K562 (cell line): ENCODE data around the gene ANKRD34A. TPM values are rescaled to one million over a fixed set of nuclear protein-coding genes. Genes with fewer than 3 reads are reported as not detected.
A peak's percentile ranks its signal among the peaks of the same experiment; 100 is the strongest.

Experiments
- BRF1 ChIP-seq: IDR thresholded peaks from 3 replicates; pipeline ENCODE4 v1.6.1; 2011; ENCODE audit warnings: borderline replicate concordance, mild to moderate bottlenecking; ENCODE audit not compliant: insufficient read length; ENCODE audit errors: extremely low read depth
- CEBPZ ChIP-seq: fragments of 150-350 bp; IDR thresholded peaks from 2 replicates; pipeline ENCODE4 v1.6.1; 2014; ENCODE audit warnings: low read depth, mild to moderate bottlenecking, low read length, borderline replicate concordance
- CTBP1 ChIP-seq: fragments of 450-650 bp; IDR thresholded peaks from 2 replicates; pipeline ENCODE4 v1.6.1; 2016; ENCODE audit warnings: borderline replicate concordance
- EP400 ChIP-seq: fragments of 450-650 bp; IDR thresholded peaks from 2 replicates; pipeline ENCODE4 v1.6.1; 2017; ENCODE audit warnings: antibody characterized with exemption, mild to moderate bottlenecking, moderate library complexity
- ETS2 ChIP-seq: IDR thresholded peaks from 2 replicates; pipeline ENCODE4 v1.6.1; 2016; ENCODE audit warnings: borderline replicate concordance, missing genetic modification characterization, mild to moderate bottlenecking, moderate library complexity, missing compliant biosample characterization; ENCODE audit not compliant: poor library complexity, severe bottlenecking
- FOXJ2 ChIP-seq: fragments of 200-800 bp; sonication (Bioruptor generic); IDR thresholded peaks from 2 replicates; pipeline ENCODE4 v1.6.1; 2016; ENCODE audit warnings: missing genetic modification characterization, missing compliant biosample characterization
- GATAD2A ChIP-seq: fragments of 450-650 bp; IDR thresholded peaks from 2 replicates; pipeline ENCODE4 v1.6.1; 2017
- MAFG ChIP-seq: fragments of 450-650 bp; conservative IDR thresholded peaks from 2 replicates; pipeline ENCODE4 v1.6.1; 2016; ENCODE audit warnings: missing genetic modification characterization, missing compliant biosample characterization
- PCBP2 ChIP-seq: fragments of 200-400 bp; formaldehyde crosslinking; IDR thresholded peaks from 2 replicates; pipeline ENCODE4 v1.6.1; 2018; ENCODE audit warnings: low read length, low read depth, mild to moderate bottlenecking, moderate library complexity; ENCODE audit not compliant: poor library complexity, severe bottlenecking
- PPARD ChIP-seq: fragments of 250-450 bp; sonication (Bioruptor Pico); IDR thresholded peaks from 2 replicates; pipeline ENCODE4 v1.8.0; 2022; ENCODE audit warnings: inconsistent platforms, mild to moderate bottlenecking, moderate library complexity
- RBBP5 ChIP-seq: fragments of 200-600 bp; sonication (generic); IDR thresholded peaks from 2 replicates; pipeline ENCODE4 v1.6.1; 2012; ENCODE audit warnings: borderline replicate concordance, mild to moderate bottlenecking, low read length, control low read depth, inconsistent platforms; ENCODE audit not compliant: insufficient read depth, poor library complexity, severe bottlenecking
- RUNX1 ChIP-seq: sonication (generic); IDR thresholded peaks from 2 replicates; pipeline ENCODE4 v1.6.1; 2016; ENCODE audit warnings: antibody characterized with exemption, low read depth
- SETDB1 ChIP-seq: IDR thresholded peaks from one replicate; pipeline ENCODE4 v1.6.1; 2012; ENCODE audit warnings: low read length, control low read depth, inconsistent platforms
- TARDBP ChIP-seq: fragments of 450-650 bp; IDR thresholded peaks from 2 replicates; pipeline ENCODE4 v1.6.1; 2016
- TCF15 ChIP-seq: fragments of 250-450 bp; sonication (Bioruptor Pico); IDR thresholded peaks from 2 replicates; pipeline ENCODE4 v1.8.0; 2022; ENCODE audit warnings: moderate library complexity, mild to moderate bottlenecking, inconsistent platforms
- ZBTB49 ChIP-seq: sonication (generic); formaldehyde crosslinking; IDR thresholded peaks from 2 replicates; pipeline ENCODE4 v1.8.0; 2022; ENCODE audit warnings: missing genetic modification reagents, mild to moderate bottlenecking, borderline replicate concordance
- ZNF324 ChIP-seq: fragments of 250-450 bp; sonication (Bioruptor Pico); IDR thresholded peaks from 2 replicates; pipeline ENCODE4 v1.4.0; 2020; ENCODE audit warnings: mild to moderate bottlenecking
- polyA plus RNA-seq, 8 experiments: library from polyadenylated mRNA; depleted of rRNA in 4 of 8; stranded (reverse) in 5 of 8; unstranded in 3 of 8; fragments of >200 nt; fragmentation: Nextera tagmentation in 2 of 8; fragmentation: Illumina TruSeq in 1 of 8; extraction: Ambion mirVana in 2 of 8; extraction: Trizol in 1 of 8; gene quantifications; 2 replicates each; pipeline versions ENCODE4 v1.2.1 to v1.2.3, GENCODE V29; 2011 to 2014; ENCODE audit warnings: inconsistent platforms in 1 of 8, missing spikeins in 1 of 8
- total RNA-seq, 7 experiments: library from RNA; depleted of rRNA in 6 of 7; stranded (reverse); fragments of >200 nt in 6 of 7; fragmentation: Illumina TruSeq in 2 of 7; extraction: Trizol in 2 of 7; gene quantifications; 2 replicates each; pipeline versions ENCODE4 v1.2.1 to v1.2.3, GENCODE V29; 2011 to 2021; ENCODE audit warnings: low replicate concordance in 1 of 7
- TF ChIP-seq, protein P1 (sequence below), 2 experiments: fragments of 450-650 bp; conservative IDR thresholded peaks; 2 replicates each; pipeline ENCODE4 v1.6.1; 2017; ENCODE audit warnings: mild to moderate bottlenecking in 2 of 2, moderate library complexity in 2 of 2

ANKRD34A gene
- total and polyA plus RNA-seq, 9 of the 15 experiments (the other 6 are each of a cell fraction or from before 2014, with no cell fraction given), result 0.06 to 1.6 (median 0.43) TPM

DNA sequence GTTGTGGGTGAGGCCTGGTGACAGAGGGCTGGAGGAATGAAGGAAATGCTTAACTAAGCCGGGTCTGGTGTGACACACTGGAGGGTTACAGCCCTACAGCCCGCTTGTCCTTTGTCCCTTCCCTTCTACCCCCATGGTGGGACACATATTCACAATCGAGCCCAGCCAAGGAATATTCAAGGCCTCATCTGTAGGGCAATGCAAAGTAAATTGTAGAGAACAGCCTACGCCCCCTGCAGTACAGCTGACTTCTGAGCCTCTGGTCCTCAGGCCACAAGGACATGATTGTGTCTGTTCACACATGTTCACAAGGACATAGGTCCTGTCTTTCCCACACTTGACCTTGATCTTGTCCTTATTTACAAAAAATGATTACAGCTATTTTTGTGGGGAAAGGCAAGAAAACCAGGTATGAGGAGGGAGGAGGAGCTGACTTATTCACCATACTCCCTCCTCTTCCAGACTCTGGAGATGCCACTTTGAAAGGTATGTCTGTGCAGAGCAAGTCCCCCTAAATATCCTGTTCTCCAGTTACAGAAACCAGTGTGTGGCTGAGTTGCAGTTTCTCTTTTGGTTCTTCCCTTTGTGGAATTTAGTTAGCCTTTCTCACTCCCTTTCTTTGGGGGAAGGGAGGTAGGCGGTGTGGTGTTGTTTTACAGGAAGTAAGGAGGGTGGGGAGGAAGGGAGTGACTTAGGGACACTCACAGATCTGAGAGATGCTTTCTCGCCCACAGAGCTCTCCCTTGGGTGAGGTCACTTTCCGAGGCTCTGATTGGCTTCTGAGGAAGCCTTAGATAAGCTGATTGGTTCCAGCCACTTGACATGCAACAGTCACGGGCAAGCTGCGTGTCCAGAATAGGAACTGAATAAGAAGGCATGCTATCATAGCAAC, 14.7 kb upstream of the ANKRD34A start (continued):
- 0 out of 2 replicates have a peak, but pooled peaks have one; percentile 30 for TF ChIP-seq TCF15 (CRISPR knock-in tag)
- peak; percentile 84 for TF ChIP-seq EP400
- TF ChIP-seq RUNX1, result no peak
- no peak for TF ChIP-seq PCBP2
- no peak for TF ChIP-seq CEBPZ
- no peak for TF ChIP-seq SETDB1
- no peak for TF ChIP-seq ZBTB49 (CRISPR knock-in tag)
- TF ChIP-seq ETS2 (tag), result no peak
- no peak for TF ChIP-seq ZNF324 (CRISPR knock-in tag)
- TF ChIP-seq TARDBP, result no peak
- peak; percentile 63; the same call in 1 of the 2 replicates for TF ChIP-seq GATAD2A
- TF ChIP-seq PPARD (CRISPR knock-in tag), result no peak
- TF ChIP-seq FOXJ2 (tag), result no peak; the same call in 1 of the 2 replicates
- TF ChIP-seq MAFG (tag), result no peak
- TF ChIP-seq, protein P1, sequence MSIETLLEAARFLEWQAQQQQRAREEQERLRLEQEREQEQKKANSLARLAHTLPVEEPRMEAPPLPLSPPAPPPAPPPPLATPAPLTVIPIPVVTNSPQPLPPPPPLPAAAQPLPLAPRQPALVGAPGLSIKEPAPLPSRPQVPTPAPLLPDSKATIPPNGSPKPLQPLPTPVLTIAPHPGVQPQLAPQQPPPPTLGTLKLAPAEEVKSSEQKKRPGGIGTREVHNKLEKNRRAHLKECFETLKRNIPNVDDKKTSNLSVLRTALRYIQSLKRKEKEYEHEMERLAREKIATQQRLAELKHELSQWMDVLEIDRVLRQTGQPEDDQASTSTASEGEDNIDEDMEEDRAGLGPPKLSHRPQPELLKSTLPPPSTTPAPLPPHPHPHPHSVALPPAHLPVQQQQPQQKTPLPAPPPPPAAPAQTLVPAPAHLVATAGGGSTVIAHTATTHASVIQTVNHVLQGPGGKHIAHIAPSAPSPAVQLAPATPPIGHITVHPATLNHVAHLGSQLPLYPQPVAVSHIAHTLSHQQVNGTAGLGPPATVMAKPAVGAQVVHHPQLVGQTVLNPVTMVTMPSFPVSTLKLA (conservative IDR thresholded peaks at IDR 0.05), result peak; percentile 97 to 98
- peak; percentile 79; the same call in 1 of the 2 replicates for TF ChIP-seq CTBP1
- peak; percentile 74 for TF ChIP-seq RBBP5
- TF ChIP-seq BRF1, result no peak
